CD4-positive, alpha-beta memory T cell (primary cell): ENCODE results near the gene MTTP. TPM values are rescaled to one million over a fixed set of nuclear protein-coding genes. Genes with fewer than 3 reads are reported as not detected.

ENCODE experiments used
- CTCF ChIA-PET: fragments of 350-600 bp; sonication (Branson Sonifier 250); formaldehyde crosslinking; loops from one replicate; lab custom pipeline; 2021; ENCODE audit warnings: inconsistent platforms; ENCODE audit not compliant: partially characterized antibody; lab: Charles Lee
- POLR2A ChIA-PET: fragments of 350-600 bp; sonication (Branson Sonifier 250); formaldehyde crosslinking; loops from one replicate; lab custom pipeline; 2021; ENCODE audit not compliant: partially characterized antibody; lab: Charles Lee
- DNase-seq, 5 donors: peaks; one replicate each; pipeline versions ENCODE4 v3.0.0 to v3.0.0-alpha.2; 2020 to 2022; ENCODE audit warnings: mixed read lengths in 1 of 5
- H3K27ac ChIP-seq: one replicate; pipeline ENCODE4 v1.7.0; 2013; ENCODE audit warnings: low read depth, low read length
- H3K27me3 ChIP-seq: 2 replicates; pipeline ENCODE4 v1.7.0; 2013; ENCODE audit warnings: mild to moderate bottlenecking, low read length, moderate library complexity; ENCODE audit not compliant: insufficient read depth
- H3K36me3 ChIP-seq: 2 replicates; pipeline ENCODE4 v1.7.0; 2013; ENCODE audit warnings: mild to moderate bottlenecking, low read length, moderate library complexity; ENCODE audit not compliant: insufficient read depth
- H3K4me1 ChIP-seq: 2 replicates; pipeline ENCODE4 v1.7.0; 2013; ENCODE audit warnings: mild to moderate bottlenecking, low read length, moderate library complexity; ENCODE audit not compliant: insufficient read depth
- H3K4me3 ChIP-seq, 2 donors: one replicate each; pipeline ENCODE4 v1.7.0; 2013; ENCODE audit warnings: low read length in 2 of 2, mild to moderate bottlenecking in 1 of 2
- H3K9me3 ChIP-seq, 2 donors: one replicate each; pipeline ENCODE4 v1.7.0; 2013; ENCODE audit warnings: low read length in 2 of 2, control low read depth in 1 of 2; ENCODE audit not compliant: control insufficient read depth in 1 of 2
- H3K27ac Mint-ChIP-seq, 7 donors: one replicate each; pipeline ENCODE4 v1.8.0; 2020 to 2021; ENCODE audit warnings: mixed read lengths in 7 of 7, mild to moderate bottlenecking in 6 of 7, inconsistent platforms in 3 of 7, moderate library complexity in 3 of 7
- H3K27me3 Mint-ChIP-seq, 2 donors: one replicate each; pipeline ENCODE4 v1.8.0; 2020 to 2021; ENCODE audit warnings: mixed read lengths in 2 of 2
- H3K36me3 Mint-ChIP-seq, 2 donors: one replicate each; pipeline ENCODE4 v1.8.0; 2020 to 2021; ENCODE audit warnings: mixed read lengths in 2 of 2, inconsistent platforms in 1 of 2, mild to moderate bottlenecking in 1 of 2
- H3K4me1 Mint-ChIP-seq, 4 donors: one replicate each; pipeline ENCODE4 v1.8.0; 2020 to 2021; ENCODE audit warnings: mixed read lengths in 4 of 4, mild to moderate bottlenecking in 1 of 4
- H3K4me3 Mint-ChIP-seq, 8 donors: one replicate each; pipeline ENCODE4 v1.8.0; 2020 to 2021; ENCODE audit warnings: mixed read lengths in 8 of 8, mild to moderate bottlenecking in 7 of 8, moderate library complexity in 6 of 8, inconsistent platforms in 3 of 8
- H3K9me3 Mint-ChIP-seq, 8 donors: one replicate each; pipeline ENCODE4 v1.8.0; 2020 to 2021; ENCODE audit warnings: mixed read lengths in 8 of 8, mild to moderate bottlenecking in 5 of 8, inconsistent platforms in 3 of 8, moderate library complexity in 1 of 8
- intact Hi-C: fragments of 100-400 bp; cut with micrococcal nuclease; formaldehyde crosslinking; loops from one replicate; pipeline ENCODE4 v1.15.1; 2023
- polyA plus RNA-seq, 2 donors: library from polyadenylated mRNA; unstranded; fragments of 300-500 nt; fragmentation: Illumina TruSeq; gene quantifications; one replicate each; pipeline ENCODE4 v1.2.3, GENCODE V29; 2021
- total RNA-seq, 2 experiments: library from RNA; stranded (reverse); gene quantifications; one replicate each; pipeline ENCODE4 v1.2.3, GENCODE V29; 2021

MTTP gene
- total and polyA plus RNA-seq, 4 experiments from 2014 or later: 0.67 TPM; not detected in 3

- H3K36me3 ChIP-seq: no peaks in the 10 kb centered on the region
- DNase-seq: no peak
- Mint-ChIP-seq H3K9me3 (no peaks in the 10 kb centered on the region), H3K27ac (no peak overlapping the region), H3K4me1 (no peaks in the 10 kb centered on the region), H3K4me3 (no peak overlapping the region), H3K36me3 (no peaks in the 10 kb centered on the region), H3K27me3 (peaks cover 0 to 2% of the 10 kb centered on the region in 2 donors)
- intact Hi-C loops: no loop called here
- no peaks in the 10 kb centered on the region for H3K9me3 ChIP-seq
- no peak overlapping the region for H3K27ac ChIP-seq
- POLR2A ChIA-PET: no interaction called here
- CTCF ChIA-PET: no interaction called here
- H3K4me1 ChIP-seq: no peaks in the 10 kb centered on the region
- H3K4me3 ChIP-seq: no peak overlapping the region
- H3K27me3 ChIP-seq: no peaks in the 10 kb centered on the region
Measured at GRCh38 chr4:99591757-99592156, 17.1 kb downstream of the MTTP start.

GRCh38 chr4:99593781-99594641 lies 19.4 kb downstream of the MTTP start:
- H3K27me3 ChIP-seq: no peaks in the 10 kb centered on the region
- ChIA-PET CTCF (no interaction called here), POLR2A (no interaction called here)
- no peak for DNase-seq
- H3K9me3 ChIP-seq: no peaks in the 10 kb centered on the region
- no peak overlapping the region for H3K4me3 ChIP-seq
- intact Hi-C loops: no loop called here
- Mint-ChIP-seq H3K4me1 (no peaks in the 10 kb centered on the region), H3K9me3 (no peaks in the 10 kb centered on the region), H3K4me3 (no peak overlapping the region), H3K36me3 (no peaks in the 10 kb centered on the region), H3K27ac (no peak overlapping the region), H3K27me3 (no peaks in the 10 kb centered on the region)
- no peaks in the 10 kb centered on the region for H3K4me1 ChIP-seq
- H3K36me3 ChIP-seq: no peaks in the 10 kb centered on the region
- no peak overlapping the region for H3K27ac ChIP-seq

GRCh38 chr4:99594818-99595217 lies 20.2 kb downstream of the MTTP start:
- POLR2A ChIA-PET: no interaction called here
- no peaks in the 10 kb centered on the region for H3K27me3 ChIP-seq
- no peaks in the 10 kb centered on the region for H3K9me3 Mint-ChIP-seq
- no peak overlapping the region for H3K4me3 Mint-ChIP-seq
- CTCF ChIA-PET: no interaction called here
- H3K36me3 ChIP-seq: no peaks in the 10 kb centered on the region
- no peaks in the 10 kb centered on the region for H3K27me3 Mint-ChIP-seq
- H3K36me3 Mint-ChIP-seq: no peaks in the 10 kb centered on the region
- H3K4me1 ChIP-seq: no peaks in the 10 kb centered on the region
- H3K9me3 ChIP-seq: no peaks in the 10 kb centered on the region
- no peak overlapping the region for H3K27ac Mint-ChIP-seq
- intact Hi-C loops: no loop called here
- no peaks in the 10 kb centered on the region for H3K4me1 Mint-ChIP-seq
- H3K4me3 ChIP-seq: no peak overlapping the region
- DNase-seq: no peak
- H3K27ac ChIP-seq: no peak overlapping the region

DNA sequence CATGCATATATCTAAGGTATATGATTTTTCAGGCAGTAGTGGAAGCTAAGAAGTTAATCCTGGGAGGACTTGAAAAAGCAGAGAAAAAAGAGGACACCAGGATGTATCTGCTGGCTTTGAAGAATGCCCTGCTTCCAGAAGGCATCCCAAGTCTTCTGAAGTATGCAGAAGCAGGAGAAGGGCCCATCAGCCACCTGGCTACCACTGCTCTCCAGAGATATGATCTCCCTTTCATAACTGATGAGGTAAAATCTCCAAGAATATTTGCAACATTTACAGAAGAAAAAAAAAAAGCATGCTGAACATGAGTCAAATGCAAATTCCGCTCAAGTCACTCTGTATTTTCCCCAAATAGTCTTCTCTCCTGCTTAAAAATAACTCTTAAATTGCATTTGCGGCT lies 32.1 kb downstream of the MTTP start:
- no peaks in the 10 kb centered on the region for H3K4me1 ChIP-seq
- intact Hi-C loops: no loop called here

DNA sequence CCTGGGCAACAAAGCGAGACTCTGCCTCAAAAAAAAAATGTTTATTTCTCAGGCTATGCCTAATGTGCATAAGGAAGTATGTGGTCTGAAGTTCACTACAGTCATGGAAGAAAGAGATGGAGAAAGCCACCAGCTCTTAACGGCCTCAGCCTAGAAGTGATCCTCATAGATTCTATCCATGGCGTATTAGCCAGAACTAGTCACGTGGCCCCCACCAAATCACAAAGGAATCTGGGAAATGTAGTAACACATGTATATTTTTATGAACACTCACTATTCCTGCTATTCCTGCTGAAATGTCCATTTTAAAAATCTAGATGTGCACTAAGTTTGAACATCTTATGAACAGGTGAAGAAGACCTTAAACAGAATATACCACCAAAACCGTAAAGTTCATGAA lies 33.8 kb downstream of the MTTP start:
- POLR2A ChIA-PET: no interaction called here
- intact Hi-C loops: no loop called here
- H3K27me3 Mint-ChIP-seq: peaks cover 8 to 16% of the 10 kb centered on the region in 2 donors

More for the DNA sequence above, 32.1 kb downstream of the MTTP start:
- Histone ChIP-seq H3K9me3 (no peaks in the 10 kb centered on the region), H3K4me3 (no peak overlapping the region), H3K36me3 (no peaks in the 10 kb centered on the region), H3K27ac (no peak overlapping the region), H3K27me3 (no peaks in the 10 kb centered on the region)
- no peak for DNase-seq
- CTCF ChIA-PET: no interaction called here
- POLR2A ChIA-PET: no interaction called here
- Mint-ChIP-seq H3K9me3 (peaks cover 0 to 2% (median 0%) of the 10 kb centered on the region in 8 donors), H3K27me3 (peaks cover 8 to 12% of the 10 kb centered on the region in 2 donors), H3K4me3 (no peak overlapping the region), H3K27ac (no peak overlapping the region), H3K4me1 (no peaks in the 10 kb centered on the region), H3K36me3 (no peaks in the 10 kb centered on the region)

DNA sequence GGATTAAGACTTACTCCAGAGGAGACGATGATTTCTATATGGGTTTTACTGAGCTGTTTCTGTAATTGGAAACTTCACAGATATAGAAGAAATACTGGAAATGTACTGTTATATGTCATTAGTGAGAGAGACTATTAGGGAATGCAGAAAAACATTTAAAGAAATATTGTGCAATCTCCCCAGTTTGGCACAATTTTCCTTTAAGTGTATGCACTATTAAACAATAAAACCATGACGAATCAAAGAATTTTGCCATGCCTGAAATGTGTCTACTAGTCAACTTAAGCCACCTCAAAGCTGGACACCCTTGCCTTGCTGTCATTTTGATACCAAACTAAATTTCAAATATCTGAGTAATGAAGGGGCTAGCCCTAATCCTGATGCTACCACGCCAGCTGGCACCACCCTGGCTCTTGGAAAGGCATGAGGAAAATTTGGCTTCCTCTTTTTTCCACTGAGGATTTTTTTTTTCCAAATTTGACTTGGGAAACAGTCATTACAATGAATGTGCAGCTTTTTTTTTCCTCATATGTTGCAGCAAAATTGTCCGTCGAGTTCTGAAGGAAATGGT lies 36.1 kb downstream of the MTTP start:
- Histone ChIP-seq H3K36me3 (no peaks in the 10 kb centered on the region), H3K9me3 (no peaks in the 10 kb centered on the region), H3K4me3 (no peak overlapping the region), H3K27me3 (no peaks in the 10 kb centered on the region), H3K27ac (no peak overlapping the region), H3K4me1 (no peaks in the 10 kb centered on the region)
- intact Hi-C loops: no loop called here
- no peak for DNase-seq
- peaks cover 8 to 15% of the 10 kb centered on the region in 2 donors for H3K27me3 Mint-ChIP-seq
- CTCF ChIA-PET: no interaction called here
- H3K9me3 Mint-ChIP-seq: peaks cover 0 to 2% (median 0%) of the 10 kb centered on the region in 8 donors
- H3K4me3 Mint-ChIP-seq: no peak overlapping the region
- H3K36me3 Mint-ChIP-seq: no peaks in the 10 kb centered on the region
- no peaks in the 10 kb centered on the region for H3K4me1 Mint-ChIP-seq
- POLR2A ChIA-PET: no interaction called here
- H3K27ac Mint-ChIP-seq: no peak overlapping the region

More for the DNA sequence above, 33.8 kb downstream of the MTTP start:
- H3K27ac ChIP-seq: no peak overlapping the region
- H3K4me1 Mint-ChIP-seq: no peaks in the 10 kb centered on the region
- peaks cover 0 to 2% (median 0%) of the 10 kb centered on the region in 8 donors for H3K9me3 Mint-ChIP-seq
- no peak overlapping the region for H3K4me3 ChIP-seq
- CTCF ChIA-PET: no interaction called here
- H3K4me1 ChIP-seq: no peaks in the 10 kb centered on the region
- no peak overlapping the region for H3K27ac Mint-ChIP-seq
- H3K4me3 Mint-ChIP-seq: no peak overlapping the region
- H3K27me3 ChIP-seq: no peaks in the 10 kb centered on the region
- no peaks in the 10 kb centered on the region for H3K36me3 ChIP-seq
- no peak for DNase-seq
- no peaks in the 10 kb centered on the region for H3K36me3 Mint-ChIP-seq
- no peaks in the 10 kb centered on the region for H3K9me3 ChIP-seq

GRCh38 chr4:99612281-99612680 lies 37.7 kb downstream of the MTTP start:
- peaks cover 0 to 2% (median 0%) of the 10 kb centered on the region in 8 donors for H3K9me3 Mint-ChIP-seq
- no peak overlapping the region for H3K4me3 ChIP-seq
- ChIA-PET POLR2A (no interaction called here), CTCF (interaction anchor here (1.0 kb wide), 1 partner anchor 11 kb away, joined by 3 read pairs; no protein-coding TSS in a partner anchor)
- H3K36me3 ChIP-seq: no peaks in the 10 kb centered on the region
- H3K36me3 Mint-ChIP-seq: no peaks in the 10 kb centered on the region
- no peaks in the 10 kb centered on the region for H3K4me1 Mint-ChIP-seq
- H3K27me3 ChIP-seq: no peaks in the 10 kb centered on the region
- H3K9me3 ChIP-seq: no peaks in the 10 kb centered on the region
- DNase-seq: no peak
- H3K27ac Mint-ChIP-seq: no peak overlapping the region
- H3K27me3 Mint-ChIP-seq: peaks cover 7 to 14% of the 10 kb centered on the region in 2 donors
- intact Hi-C loops: no loop called here
- H3K4me1 ChIP-seq: no peaks in the 10 kb centered on the region
- H3K27ac ChIP-seq: no peak overlapping the region
- H3K4me3 Mint-ChIP-seq: no peak overlapping the region
